Kasumi-1 (cell line): ENCODE data around the gene PAQR6.

Experiments
- DNase-seq, 2 experiments: peaks; one replicate each; lab custom pipeline; 2025; lab: John Stamatoyannopoulos, UW

PAQR6 gene

GRCh38 chr1:156195853-156196252 is 52.0 kb downstream of the PAQR6 start:
- no peak for DNase-seq

GRCh38 chr1:156194300-156194652 is 53.6 kb downstream of the PAQR6 start:
- DNase-seq: no peak

GRCh38 chr1:156193488-156194299 is 54.2 kb downstream of the PAQR6 start, which contains the start of gene SLC25A44:
Gene SLC25A44 (plus strand): TSS chr1:156194104. CDS start chr1:156199848, 5,744 bp downstream.
- DNase-seq: peak; percentile 98
